GM12874 (cell line): ENCODE results near the gene TNN.

ENCODE experiments used
- CTCF ChIP-seq: IDR thresholded peaks from 2 replicates; pipeline ENCODE4 v1.5.1; 2011; ENCODE audit warnings: low read depth, mild to moderate bottlenecking, control low read depth, low read length, moderate library complexity; ENCODE audit not compliant: insufficient read depth

TNN gene

GRCh38 chr1:175164751-175165150, 97.1 kb downstream of the TNN start:
- TF ChIP-seq CTCF = no peak

GRCh38 chr1:175166746-175167145, 99.1 kb downstream of the TNN start:
- TF ChIP-seq CTCF = no peak

GRCh38 chr1:175167861-175168260, 100.2 kb downstream of the TNN start:
- no peak for TF ChIP-seq CTCF

- no peak for TF ChIP-seq CTCF
Measured at GRCh38 chr1:175168782-175169181, 101.1 kb downstream of the TNN start.

- no peak for TF ChIP-seq CTCF
Measured at GRCh38 chr1:175169286-175170018, 101.8 kb downstream of the TNN start.

GRCh38 chr1:175171036-175171913, 103.6 kb downstream of the TNN start:
- TF ChIP-seq CTCF = no peak

GRCh38 chr1:175172503-175172902, 104.9 kb downstream of the TNN start:
- no peak for TF ChIP-seq CTCF
